H9 (cell line): Measurements from ENCODE around the gene OR10H4. TPM values are rescaled to one million over a fixed set of nuclear protein-coding genes. Genes with fewer than 3 reads are reported as not detected.

Experiments used
- DNase-seq: peaks from one replicate; pipeline ENCODE4 v3.0.0-alpha.2; 2017
- H2AFZ ChIP-seq: one replicate; pipeline ENCODE4 v1.6.1; 2013; ENCODE audit warnings: mild to moderate bottlenecking, low read length, control low read depth, moderate library complexity
- H2AK5ac ChIP-seq: 2 replicates; pipeline ENCODE4 v1.6.1; 2013; ENCODE audit warnings: low read length, control low read depth, mixed read lengths; ENCODE audit not compliant: insufficient read length
- H2BK120ac ChIP-seq: one replicate; pipeline ENCODE4 v1.6.1; 2013; ENCODE audit warnings: low read depth, mild to moderate bottlenecking, low read length, control low read depth, inconsistent platforms; ENCODE audit not compliant: poor library complexity, severe bottlenecking
- H2BK12ac ChIP-seq: 2 replicates; pipeline ENCODE4 v1.6.1; 2013; ENCODE audit warnings: low read length, control low read depth, mixed read lengths, low read depth; ENCODE audit not compliant: insufficient read length
- H2BK15ac ChIP-seq: 2 replicates; pipeline ENCODE4 v1.6.1; 2013; ENCODE audit warnings: low read depth, low read length, control low read depth
- H2BK20ac ChIP-seq: one replicate; pipeline ENCODE4 v1.6.1; 2013; ENCODE audit warnings: low read depth, mild to moderate bottlenecking, low read length, control low read depth, inconsistent platforms; ENCODE audit not compliant: poor library complexity, severe bottlenecking
- H2BK5ac ChIP-seq: 2 replicates; pipeline ENCODE4 v1.6.1; 2013; ENCODE audit warnings: low read length, control low read depth, mixed read lengths; ENCODE audit not compliant: insufficient read length
- H3K14ac ChIP-seq: 2 replicates; pipeline ENCODE4 v1.6.1; 2013; ENCODE audit warnings: low read length, control low read depth; ENCODE audit not compliant: insufficient read depth
- H3K18ac ChIP-seq: 2 replicates; pipeline ENCODE4 v1.6.1; 2013; ENCODE audit warnings: low read depth, mild to moderate bottlenecking, mixed read lengths, low read length, control low read depth; ENCODE audit not compliant: insufficient read length
- H3K23ac ChIP-seq: 2 replicates; pipeline ENCODE4 v1.6.1; 2013; ENCODE audit warnings: low read length, control low read depth, mixed read lengths, low read depth; ENCODE audit not compliant: insufficient read length
- H3K23me2 ChIP-seq: 2 replicates; pipeline ENCODE4 v1.6.1; 2013; ENCODE audit warnings: low read depth, mild to moderate bottlenecking, mixed read lengths, low read length, control low read depth; ENCODE audit not compliant: insufficient read length, poor library complexity, severe bottlenecking
- H3K27ac ChIP-seq: 2 replicates; pipeline ENCODE4 v1.5.1; 2013; ENCODE audit warnings: low read length, control low read depth, mixed read lengths, low read depth; ENCODE audit not compliant: insufficient read length
- H3K27me3 ChIP-seq: 2 replicates; pipeline ENCODE4 v1.6.1; 2013; ENCODE audit warnings: low read length, control low read depth, inconsistent platforms; ENCODE audit not compliant: insufficient read depth
- H3K4ac ChIP-seq: 2 replicates; pipeline ENCODE4 v1.6.1; 2013; ENCODE audit warnings: low read depth, mild to moderate bottlenecking, control low read depth, inconsistent platforms, low read length, moderate library complexity
- H3K4me1 ChIP-seq: 2 replicates; pipeline ENCODE4 v1.6.1; 2013; ENCODE audit warnings: low read length, control low read depth, inconsistent platforms; ENCODE audit not compliant: insufficient read depth
- H3K4me2 ChIP-seq: 2 replicates; pipeline ENCODE4 v1.6.1; 2013; ENCODE audit warnings: low read length, control low read depth, mixed read lengths; ENCODE audit not compliant: insufficient read length, insufficient read depth
- H3K56ac ChIP-seq: 2 replicates; pipeline ENCODE4 v1.6.1; 2013; ENCODE audit warnings: low read depth, mild to moderate bottlenecking, mixed read lengths, low read length, control low read depth; ENCODE audit not compliant: insufficient read length
- H3K79me1 ChIP-seq: 2 replicates; pipeline ENCODE4 v1.6.1; 2013; ENCODE audit warnings: low read depth, mild to moderate bottlenecking, moderate library complexity, low read length, control low read depth, inconsistent platforms; ENCODE audit not compliant: insufficient read depth, poor library complexity, severe bottlenecking
- H3K79me2 ChIP-seq: 2 replicates; pipeline ENCODE4 v1.6.1; 2013; ENCODE audit warnings: low read length, control low read depth, inconsistent platforms; ENCODE audit not compliant: insufficient read depth
- H3K9ac ChIP-seq: 2 replicates; pipeline ENCODE4 v1.6.1; 2013; ENCODE audit warnings: low read length, control low read depth, mixed read lengths; ENCODE audit not compliant: insufficient read length; ENCODE audit errors: extremely low read depth
- H3K9me3 ChIP-seq: one replicate; pipeline ENCODE4 v1.6.1; 2013; ENCODE audit warnings: low read depth, low read length, inconsistent platforms; ENCODE audit not compliant: control insufficient read depth
- H3T11ph ChIP-seq: one replicate; pipeline ENCODE4 v1.6.1; 2013; ENCODE audit warnings: mild to moderate bottlenecking, low read length, control low read depth, inconsistent platforms
- H4K20me1 ChIP-seq: one replicate; pipeline ENCODE4 v1.6.1; 2013; ENCODE audit not compliant: control insufficient read depth, insufficient read length, insufficient read depth
- H4K5ac ChIP-seq: 2 replicates; pipeline ENCODE4 v1.6.1; 2013; ENCODE audit warnings: low read depth, mild to moderate bottlenecking, mixed read lengths, low read length, control low read depth; ENCODE audit not compliant: insufficient read length
- H4K8ac ChIP-seq: replicated peaks from 2 replicates; pipeline ENCODE4 v1.6.1; 2013; ENCODE audit warnings: low read length, control low read depth, mixed read lengths, low read depth; ENCODE audit not compliant: insufficient read length
- H4K91ac ChIP-seq: 2 replicates; pipeline ENCODE4 v1.6.1; 2013; ENCODE audit warnings: low read depth, mild to moderate bottlenecking, moderate library complexity, mixed read lengths, low read length, control low read depth; ENCODE audit not compliant: insufficient read length
- H3K27ac Mint-ChIP-seq, 3 experiments: 2 replicates in 2 of 3; 3 replicates in 1 of 3; pipeline ENCODE4 v1.8.0; 2020 to 2021; ENCODE audit warnings: mixed read lengths in 3 of 3, mild to moderate bottlenecking in 1 of 3, moderate library complexity in 1 of 3
- H3K27me3 Mint-ChIP-seq: 2 replicates; pipeline ENCODE4 v1.8.0; 2021; ENCODE audit warnings: low read depth, mild to moderate bottlenecking, moderate library complexity, mixed read lengths
- H3K36me3 Mint-ChIP-seq, 3 experiments: 2 replicates in 2 of 3; 3 replicates in 1 of 3; pipeline ENCODE4 v1.8.0; 2020 to 2021; ENCODE audit warnings: low read depth in 3 of 3, mixed read lengths in 3 of 3; ENCODE audit not compliant: insufficient read depth in 1 of 3
- H3K4me1 Mint-ChIP-seq, 2 experiments: 2 replicates each; pipeline ENCODE4 v1.8.0; 2020; ENCODE audit warnings: mixed read lengths in 2 of 2
- H3K4me3 Mint-ChIP-seq, 2 experiments: 2 replicates in 1 of 2; 3 replicates in 1 of 2; pipeline ENCODE4 v1.8.0; 2020 to 2021; ENCODE audit warnings: mild to moderate bottlenecking in 2 of 2, mixed read lengths in 2 of 2, moderate library complexity in 1 of 2
- H3K9me3 Mint-ChIP-seq, 2 experiments: 2 replicates in 1 of 2; 3 replicates in 1 of 2; pipeline ENCODE4 v1.8.0; 2020; ENCODE audit warnings: mild to moderate bottlenecking in 2 of 2, mixed read lengths in 2 of 2, moderate library complexity in 1 of 2
- WGBS: extraction: QIAGEN DNeasy Blood & Tissue Kit; methylation state at CpG from one replicate; pipeline ENCODE4 v1.1.7; 2013; ENCODE audit warnings: missing lambda C conversion rate, low lambda C conversion rate, mixed read lengths; ENCODE audit not compliant: insufficient read length; ENCODE audit errors: extremely low coverage; 5-methylcytosine and 5-hydroxymethylcytosine counted together
- total RNA-seq: library from RNA; stranded (reverse); gene quantifications from 2 replicates; pipeline ENCODE4 v1.2.1, GENCODE V29; 2021
- TF ChIP-seq, protein P1 (sequence below): fragments of 200-600 bp; sonication (generic); conservative IDR thresholded peaks from 3 replicates; pipeline ENCODE4 v1.8.0; 2021; ENCODE audit warnings: antibody characterized with exemption, mild to moderate bottlenecking

Gene OR10H4
- total RNA-seq, 1 experiment from 2014 or later: not detected

- Histone ChIP-seq H3K4me2 (no peak overlapping the region), H3K18ac (no peak overlapping the region), H3K9me3 (peaks cover 49% of the 10 kb centered on the region), H4K91ac (no peak overlapping the region), H3K27ac (no peak overlapping the region), H3K23ac (no peak overlapping the region), H3K79me1 (no peaks in the 10 kb centered on the region), H2BK12ac (no peak overlapping the region), H4K5ac (no peak overlapping the region), H3K4me1 (no peaks in the 10 kb centered on the region), H3K9ac (no peak overlapping the region), H3K27me3 (no peaks in the 10 kb centered on the region), H2AFZ (no peak overlapping the region), H2BK120ac (no peak overlapping the region), H3K56ac (no peak overlapping the region), H3K79me2 (no peaks in the 10 kb centered on the region), H2BK15ac (no peak overlapping the region), H4K8ac (no peak overlapping the region), H3T11ph (no peak overlapping the region), H2BK20ac (no peak overlapping the region), H3K4ac (no peak overlapping the region), H4K20me1 (no peaks in the 10 kb centered on the region), H3K14ac (no peak overlapping the region), H2AK5ac (no peak overlapping the region), H2BK5ac (no peak overlapping the region), H3K23me2 (no peaks in the 10 kb centered on the region)
- H3K27me3 Mint-ChIP-seq: peaks cover 3% of the 10 kb centered on the region; the same call in 1 of the 2 replicates
- H3K27ac Mint-ChIP-seq: no peak overlapping the region
- no peaks in the 10 kb centered on the region for H3K4me1 Mint-ChIP-seq
- H3K9me3 Mint-ChIP-seq: peaks cover 79 to 83% of the 10 kb centered on the region in 2 experiments
- TF ChIP-seq, protein P1, sequence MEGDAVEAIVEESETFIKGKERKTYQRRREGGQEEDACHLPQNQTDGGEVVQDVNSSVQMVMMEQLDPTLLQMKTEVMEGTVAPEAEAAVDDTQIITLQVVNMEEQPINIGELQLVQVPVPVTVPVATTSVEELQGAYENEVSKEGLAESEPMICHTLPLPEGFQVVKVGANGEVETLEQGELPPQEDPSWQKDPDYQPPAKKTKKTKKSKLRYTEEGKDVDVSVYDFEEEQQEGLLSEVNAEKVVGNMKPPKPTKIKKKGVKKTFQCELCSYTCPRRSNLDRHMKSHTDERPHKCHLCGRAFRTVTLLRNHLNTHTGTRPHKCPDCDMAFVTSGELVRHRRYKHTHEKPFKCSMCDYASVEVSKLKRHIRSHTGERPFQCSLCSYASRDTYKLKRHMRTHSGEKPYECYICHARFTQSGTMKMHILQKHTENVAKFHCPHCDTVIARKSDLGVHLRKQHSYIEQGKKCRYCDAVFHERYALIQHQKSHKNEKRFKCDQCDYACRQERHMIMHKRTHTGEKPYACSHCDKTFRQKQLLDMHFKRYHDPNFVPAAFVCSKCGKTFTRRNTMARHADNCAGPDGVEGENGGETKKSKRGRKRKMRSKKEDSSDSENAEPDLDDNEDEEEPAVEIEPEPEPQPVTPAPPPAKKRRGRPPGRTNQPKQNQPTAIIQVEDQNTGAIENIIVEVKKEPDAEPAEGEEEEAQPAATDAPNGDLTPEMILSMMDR: no peak
- no peak overlapping the region for H3K4me3 Mint-ChIP-seq
- H3K36me3 Mint-ChIP-seq: peaks cover 0 to 23% (median 4%) of the 10 kb centered on the region in 3 experiments; a peak in 5 of 7 replicates
- no peak for DNase-seq
- no CpG with 5 or more reads among the region's 44 CpGs for WGBS
These were observed 37.1 kb upstream of the OR10H4 start for GRCh38 chr19:15911599-15912235.
